Measurements from ENCODE around the gene ARHGAP42.
"Not testable (repeated sequence)": the region's sequence is repeated elsewhere in the genome, so short reads cannot be mapped to it uniquely, and the experiment has no call there.

ARHGAP42 gene, protein sequence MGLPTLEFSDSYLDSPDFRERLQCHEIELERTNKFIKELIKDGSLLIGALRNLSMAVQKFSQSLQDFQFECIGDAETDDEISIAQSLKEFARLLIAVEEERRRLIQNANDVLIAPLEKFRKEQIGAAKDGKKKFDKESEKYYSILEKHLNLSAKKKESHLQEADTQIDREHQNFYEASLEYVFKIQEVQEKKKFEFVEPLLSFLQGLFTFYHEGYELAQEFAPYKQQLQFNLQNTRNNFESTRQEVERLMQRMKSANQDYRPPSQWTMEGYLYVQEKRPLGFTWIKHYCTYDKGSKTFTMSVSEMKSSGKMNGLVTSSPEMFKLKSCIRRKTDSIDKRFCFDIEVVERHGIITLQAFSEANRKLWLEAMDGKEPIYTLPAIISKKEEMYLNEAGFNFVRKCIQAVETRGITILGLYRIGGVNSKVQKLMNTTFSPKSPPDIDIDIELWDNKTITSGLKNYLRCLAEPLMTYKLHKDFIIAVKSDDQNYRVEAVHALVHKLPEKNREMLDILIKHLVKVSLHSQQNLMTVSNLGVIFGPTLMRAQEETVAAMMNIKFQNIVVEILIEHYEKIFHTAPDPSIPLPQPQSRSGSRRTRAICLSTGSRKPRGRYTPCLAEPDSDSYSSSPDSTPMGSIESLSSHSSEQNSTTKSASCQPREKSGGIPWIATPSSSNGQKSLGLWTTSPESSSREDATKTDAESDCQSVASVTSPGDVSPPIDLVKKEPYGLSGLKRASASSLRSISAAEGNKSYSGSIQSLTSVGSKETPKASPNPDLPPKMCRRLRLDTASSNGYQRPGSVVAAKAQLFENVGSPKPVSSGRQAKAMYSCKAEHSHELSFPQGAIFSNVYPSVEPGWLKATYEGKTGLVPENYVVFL

DNA sequence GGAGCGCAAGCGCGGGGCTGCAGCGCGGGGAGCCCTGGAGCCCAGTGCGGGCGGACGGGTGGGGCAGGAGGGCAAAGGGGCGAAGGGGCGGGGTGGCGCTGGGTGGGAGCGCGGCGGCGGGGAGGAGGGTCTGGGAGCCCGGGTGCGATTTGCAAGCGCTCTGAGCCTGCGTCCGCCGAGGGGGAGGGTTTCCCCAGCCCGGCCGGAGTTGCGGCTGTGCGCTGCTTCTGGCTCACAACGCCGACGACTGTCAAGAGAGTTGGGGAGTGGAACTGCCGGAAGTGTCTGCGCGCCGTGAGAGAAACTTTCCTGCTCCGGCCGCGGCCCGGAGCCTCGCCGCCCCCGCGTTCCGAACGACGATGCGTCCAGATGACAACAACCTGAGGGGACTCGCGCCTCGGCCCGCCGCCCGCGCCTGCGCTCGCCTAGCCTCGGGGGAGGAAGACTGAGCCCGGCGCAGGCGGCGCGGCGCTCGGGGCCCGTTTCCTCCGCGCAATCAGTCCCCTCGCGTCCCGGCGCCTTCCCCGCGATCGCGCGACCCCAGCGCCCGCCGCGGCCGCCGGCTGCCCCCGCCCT lies at the start of gene ARHGAP42:
Gene ARHGAP42 (plus strand): TSS at position 235 of the 576 bp plus-strand sequence. CDS start 391 bp downstream, outside the sequence.
- FAIRE-seq: no peak

DNA sequence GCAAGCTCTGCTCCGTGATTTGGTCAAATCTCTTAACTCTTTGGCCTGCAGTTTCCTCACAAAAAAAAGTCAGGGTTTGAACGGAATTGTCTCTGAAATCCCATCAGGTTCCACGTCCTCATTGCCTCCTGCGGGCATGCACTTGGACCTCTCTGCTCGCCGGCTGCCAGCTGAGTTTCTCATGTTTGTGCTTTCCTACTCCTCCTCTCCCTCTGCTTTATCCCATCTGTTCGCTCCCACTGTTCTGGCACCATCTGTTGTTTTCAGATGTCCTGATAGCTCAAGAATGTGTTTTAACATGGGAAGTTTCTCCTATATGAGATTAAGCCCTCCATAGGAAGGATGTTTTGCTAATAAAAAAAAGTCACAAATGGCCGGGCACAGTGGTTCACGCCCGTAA lies 49.4 kb upstream of the ARHGAP42 start:
- FAIRE-seq: no peak

DNA sequence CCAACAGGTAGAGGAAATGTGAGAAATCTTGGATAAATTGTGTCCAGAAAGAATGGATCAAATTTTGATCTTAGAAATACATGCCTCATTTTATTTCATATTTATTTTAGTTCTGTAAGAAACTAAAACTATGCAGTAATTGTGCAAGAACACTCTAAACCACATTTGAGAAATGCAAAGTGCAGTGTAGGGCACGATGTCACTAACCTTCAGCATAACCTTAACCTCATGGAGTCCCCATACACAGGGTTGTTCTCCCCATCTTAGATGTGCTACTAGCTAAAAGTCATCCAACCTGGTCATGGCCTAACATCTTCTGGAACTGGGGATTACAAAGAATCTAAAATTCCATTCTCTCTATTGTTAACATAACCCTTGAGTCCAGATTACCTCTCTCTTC lies 48.4 kb upstream of the ARHGAP42 start:
- no peak for FAIRE-seq

DNA sequence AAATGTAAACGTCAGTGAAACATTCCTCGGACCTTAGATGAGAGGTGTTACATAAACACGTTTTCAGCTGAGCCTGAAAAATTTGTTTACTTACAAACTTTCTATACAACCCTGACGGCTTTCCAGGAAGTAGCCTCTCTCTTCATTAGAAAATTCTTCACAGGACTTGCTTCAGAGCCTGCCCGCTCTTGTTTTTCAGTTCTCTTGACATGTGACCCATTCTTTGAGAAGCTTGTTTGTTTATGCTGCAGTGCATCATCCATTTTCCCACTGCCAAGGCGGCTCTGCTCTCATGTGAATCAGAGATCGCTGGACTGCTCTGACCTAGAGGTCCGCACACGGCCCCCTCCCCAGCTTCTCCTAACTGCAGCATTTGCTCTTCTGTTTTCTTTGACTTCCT lies 47.9 kb upstream of the ARHGAP42 start:
- FAIRE-seq: no peak

DNA sequence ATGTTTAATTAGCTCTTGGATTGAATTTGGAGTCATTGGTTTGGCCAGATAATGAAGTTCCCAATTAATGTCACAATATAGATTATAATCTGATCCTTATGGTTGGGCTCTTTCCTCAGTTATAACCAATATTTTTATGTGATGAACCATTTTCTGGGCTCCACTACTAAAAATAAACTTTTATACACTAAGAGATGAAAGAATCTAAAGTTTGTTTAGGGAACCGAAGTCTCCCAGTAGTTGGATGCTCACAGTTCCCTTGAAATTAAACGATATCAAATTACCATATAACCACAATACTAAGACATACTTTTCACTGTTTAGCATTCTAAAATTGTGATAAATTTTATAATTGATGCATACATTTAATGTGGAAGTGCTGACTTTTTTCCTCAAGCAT lies 47.0 kb upstream of the ARHGAP42 start:
- no peak for FAIRE-seq

DNA sequence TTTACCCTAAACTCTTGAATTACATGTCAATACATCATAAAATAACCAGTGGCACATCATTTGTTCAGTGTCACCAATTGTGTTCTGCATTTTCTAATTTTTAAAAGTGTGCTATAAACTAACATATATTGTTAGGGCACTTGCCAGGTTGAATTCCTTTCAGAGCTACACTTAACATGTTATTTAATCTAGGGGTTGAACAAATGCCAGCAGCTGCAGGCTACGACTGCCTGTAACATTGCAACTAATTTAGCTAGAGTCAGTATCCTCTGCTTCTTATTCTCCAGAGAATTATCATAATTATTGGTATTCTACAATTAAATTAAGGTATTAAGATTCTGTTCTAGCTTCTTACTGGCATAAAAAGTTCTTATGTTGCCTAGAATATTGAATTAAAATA lies 46.4 kb upstream of the ARHGAP42 start:
- FAIRE-seq: no peak

DNA sequence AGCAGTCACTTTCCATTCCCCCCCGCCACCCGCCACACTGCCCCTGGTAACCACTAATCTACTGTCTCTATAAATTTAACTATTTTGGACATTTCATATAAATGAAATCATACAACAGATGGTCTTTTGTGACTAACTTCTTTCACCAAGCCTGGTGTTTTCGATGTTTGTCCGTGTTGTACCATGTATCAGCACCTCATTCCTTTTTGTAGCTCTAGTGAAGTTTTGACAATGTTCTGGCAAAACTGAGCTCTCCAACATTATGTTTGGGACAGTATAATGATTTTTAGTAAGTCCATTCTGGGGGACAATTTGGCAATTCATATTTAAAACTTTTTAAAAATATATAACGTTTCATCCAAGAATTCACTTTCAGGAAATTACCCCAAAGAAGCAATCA lies 45.6 kb upstream of the ARHGAP42 start:
- FAIRE-seq: no peak

DNA sequence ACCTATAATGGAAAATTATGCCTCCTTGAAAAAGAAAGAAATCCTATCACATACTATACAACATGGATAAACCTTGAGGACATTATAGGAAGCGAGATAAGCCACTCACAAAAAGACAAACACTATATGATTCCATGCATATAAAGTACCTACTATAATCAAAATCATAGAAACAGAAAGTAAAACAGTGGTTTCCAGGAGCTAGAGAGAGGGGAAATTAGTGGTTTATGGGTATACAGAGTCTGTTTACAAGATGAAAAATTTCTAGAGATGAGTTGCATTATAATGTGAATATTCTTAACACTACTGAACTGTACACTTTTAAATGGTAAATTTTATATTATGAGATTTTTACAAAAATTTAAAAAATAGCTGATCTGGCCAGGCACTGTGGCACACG lies 40.5 kb upstream of the ARHGAP42 start:
- no peak for FAIRE-seq

DNA sequence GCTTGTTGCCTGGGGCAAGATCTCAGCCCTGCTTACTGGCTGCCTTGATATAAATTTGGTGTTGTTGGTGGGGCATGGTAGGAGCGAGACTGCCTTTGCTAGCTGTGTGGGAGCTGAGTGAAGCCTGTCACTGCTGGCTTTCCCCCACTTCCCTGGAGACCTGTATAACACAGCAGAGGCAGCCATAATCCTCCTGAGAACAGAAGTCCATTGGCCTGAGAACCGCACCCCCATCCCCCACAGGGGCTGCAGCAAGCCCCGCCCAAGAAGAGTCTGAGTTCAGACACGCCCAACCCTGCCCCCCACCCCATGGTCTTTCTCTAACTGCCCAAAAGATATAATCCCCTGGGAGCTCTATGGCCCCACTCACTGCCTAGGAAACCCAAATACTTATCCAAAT lies 39.2 kb upstream of the ARHGAP42 start:
- FAIRE-seq: no peak

DNA sequence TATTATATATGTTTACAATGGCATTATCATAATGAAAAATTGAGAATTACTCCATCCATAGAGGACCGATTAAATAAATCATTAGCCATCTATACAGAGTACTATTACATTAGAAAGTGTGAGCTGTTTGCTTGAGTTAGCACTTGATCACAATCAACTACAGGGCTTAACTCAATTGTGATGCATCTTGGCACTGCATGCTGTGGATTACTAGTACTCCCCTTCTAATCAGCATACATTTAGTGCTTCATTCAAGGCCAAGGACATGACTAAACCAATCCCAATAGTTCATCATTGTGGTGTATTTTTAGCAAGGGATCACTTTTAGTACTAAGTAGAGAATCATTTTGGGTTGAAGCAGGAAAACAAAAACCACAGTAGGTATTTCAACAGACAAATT lies 23.5 kb upstream of the ARHGAP42 start:
- no peak for FAIRE-seq

DNA sequence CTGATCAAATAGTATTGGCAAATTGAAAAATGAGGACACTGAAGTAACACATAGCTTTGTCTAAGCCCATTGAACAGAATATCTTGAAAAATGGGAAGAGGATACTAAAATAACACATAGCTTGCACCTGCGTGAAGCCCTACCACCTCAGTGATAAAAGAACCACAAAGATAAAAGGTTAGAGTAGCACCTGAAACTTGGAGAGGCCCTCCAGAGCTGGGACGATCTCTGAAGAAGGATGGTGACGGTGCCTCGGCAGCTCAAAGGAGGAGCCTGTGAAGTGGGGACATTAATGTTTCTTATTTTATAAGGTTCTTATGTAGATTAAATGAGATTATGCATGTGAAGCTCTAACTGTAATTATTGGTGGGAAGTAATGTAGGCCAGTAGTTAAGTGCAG lies 23.1 kb upstream of the ARHGAP42 start:
- no peak for FAIRE-seq

DNA sequence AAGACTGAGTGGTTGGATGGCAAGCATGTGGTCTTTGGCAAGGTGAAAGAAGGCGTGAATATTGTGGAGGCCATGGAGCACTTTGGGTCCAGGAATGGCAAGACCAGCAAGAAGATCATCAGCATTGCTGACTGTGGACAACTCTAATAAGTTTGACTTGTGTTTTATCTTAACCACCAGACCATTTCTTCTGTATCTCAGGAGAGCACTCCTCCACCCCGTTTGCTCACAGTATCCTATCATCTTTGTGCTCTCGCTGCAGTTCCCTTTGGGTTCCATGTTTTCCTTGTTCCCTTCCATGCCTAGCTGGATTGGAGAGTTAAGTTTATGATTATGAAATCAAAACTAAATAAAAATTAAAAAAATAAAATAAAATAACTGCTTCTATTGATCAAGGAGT lies 20.3 kb upstream of the ARHGAP42 start:
- not testable (repeated sequence) for FAIRE-seq

DNA sequence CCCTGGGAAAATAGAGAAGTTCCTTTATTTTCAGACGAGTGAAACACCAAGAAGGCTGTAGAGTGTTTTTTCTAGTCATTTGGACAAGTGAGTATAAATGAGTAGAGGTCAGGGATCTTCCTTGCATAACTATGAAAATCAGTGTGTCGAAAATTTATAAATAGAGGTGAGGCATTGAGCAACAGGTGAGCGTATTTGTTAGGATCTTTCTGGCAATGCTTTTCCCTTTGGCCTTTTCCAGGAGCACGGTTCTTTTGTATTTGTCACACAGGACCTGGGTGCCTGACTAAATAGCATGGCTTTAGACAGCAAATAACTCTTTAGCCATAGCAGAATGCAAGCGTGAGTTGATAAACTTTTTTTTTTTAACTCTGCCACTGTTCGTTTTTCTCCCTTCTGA lies 19.6 kb upstream of the ARHGAP42 start:
- no peak for FAIRE-seq

DNA sequence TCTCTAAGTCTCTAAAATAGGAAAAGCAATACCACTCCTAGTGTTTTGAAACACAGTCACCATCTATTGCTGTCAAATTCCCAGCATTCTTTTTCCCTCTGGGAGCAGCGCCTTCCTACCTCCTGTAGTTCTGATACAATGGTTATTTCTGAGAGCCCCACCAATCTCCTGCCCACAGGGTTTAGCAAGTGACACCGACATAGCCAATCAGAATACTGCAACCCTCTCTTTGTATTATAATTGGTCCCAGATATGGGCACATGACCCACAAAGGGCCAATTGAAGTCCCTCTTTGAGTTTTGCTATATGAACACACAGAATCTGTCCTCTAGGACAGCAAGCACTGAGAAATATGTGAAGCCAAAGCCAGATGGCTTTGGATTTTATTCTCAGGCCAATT lies 16.9 kb upstream of the ARHGAP42 start:
- FAIRE-seq: no peak

DNA sequence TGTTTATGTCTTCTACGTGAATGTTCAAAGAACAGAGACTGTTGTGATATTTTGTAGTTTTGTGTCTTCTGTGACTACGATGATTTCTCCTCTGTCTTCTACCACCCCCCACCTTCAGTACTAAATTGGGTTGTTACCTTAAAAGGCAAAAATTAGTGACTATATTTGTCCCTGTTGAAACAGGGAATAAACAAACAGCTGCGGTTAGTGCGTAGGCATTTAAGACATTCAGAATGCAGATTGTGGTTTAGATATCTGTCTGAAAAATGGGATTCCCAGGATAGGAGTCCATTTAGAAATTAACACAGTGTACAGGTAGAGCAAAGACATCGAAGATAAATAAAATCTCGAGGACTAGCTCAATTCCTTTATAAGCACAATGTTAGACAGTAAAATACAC lies 15.6 kb upstream of the ARHGAP42 start:
- FAIRE-seq: no peak

DNA sequence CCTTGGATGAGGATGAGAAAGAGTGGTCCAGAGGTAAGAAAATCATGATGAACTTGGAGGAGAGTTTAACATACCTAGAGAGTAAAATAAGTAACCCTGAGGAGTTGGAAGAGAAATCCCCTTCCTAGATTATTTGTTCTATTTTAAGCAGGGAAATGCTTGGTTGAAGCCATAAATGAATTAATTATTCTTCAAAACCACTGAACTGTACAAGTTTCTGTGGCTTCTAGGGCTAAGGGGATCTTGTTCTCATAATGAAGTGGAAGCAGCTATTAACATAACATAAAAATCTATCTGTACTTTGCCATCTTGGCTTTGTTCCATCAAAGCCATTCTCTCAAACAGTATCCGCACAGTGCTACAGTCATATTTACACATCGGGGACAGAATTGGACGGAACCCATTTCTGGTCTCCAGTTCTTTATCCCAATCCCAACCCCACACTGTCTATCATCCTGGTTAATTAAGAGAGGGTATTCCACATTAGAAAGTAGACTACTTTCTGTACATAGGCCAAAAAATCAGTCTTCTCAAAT lies 14.5 kb upstream of the ARHGAP42 start:
- FAIRE-seq: no peak

DNA sequence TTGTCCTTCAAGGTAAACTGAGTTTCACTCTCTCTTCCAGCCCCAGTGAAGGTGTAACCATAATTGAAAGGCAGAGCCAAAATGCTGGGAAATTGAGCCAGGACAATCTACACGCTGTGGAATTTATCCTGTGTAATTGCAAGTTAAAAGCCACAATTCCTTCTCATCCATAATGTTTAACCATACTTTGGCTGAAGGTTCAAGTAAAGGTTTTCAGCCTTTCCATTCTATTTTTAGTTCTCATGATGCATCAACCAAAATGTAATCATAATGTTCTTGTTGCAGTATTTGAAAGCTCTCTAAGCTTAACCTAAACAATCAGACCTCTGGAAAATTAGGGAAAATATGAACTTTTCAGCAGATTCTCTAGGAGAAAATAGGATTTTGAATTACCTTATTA lies 14.0 kb upstream of the ARHGAP42 start:
- no peak for FAIRE-seq

DNA sequence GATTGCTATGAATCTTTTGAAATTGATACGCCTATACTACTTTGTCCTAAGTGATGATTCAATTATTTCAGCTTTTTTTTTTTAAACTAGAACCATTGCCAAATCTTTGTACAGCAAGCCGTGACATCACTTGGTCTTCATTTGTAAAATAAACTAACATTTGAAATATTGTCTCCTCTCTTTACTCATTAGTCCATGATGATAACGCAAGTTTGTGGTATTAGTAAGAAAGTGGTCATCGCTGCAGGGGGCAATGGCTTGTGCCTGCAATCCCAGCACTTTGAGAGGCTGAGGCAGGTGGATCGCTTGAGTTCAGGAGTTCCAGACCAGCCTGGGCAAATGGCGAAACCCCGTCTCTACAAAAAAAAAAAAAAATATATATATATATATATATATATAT lies 12.9 kb upstream of the ARHGAP42 start:
- no peak for FAIRE-seq

DNA sequence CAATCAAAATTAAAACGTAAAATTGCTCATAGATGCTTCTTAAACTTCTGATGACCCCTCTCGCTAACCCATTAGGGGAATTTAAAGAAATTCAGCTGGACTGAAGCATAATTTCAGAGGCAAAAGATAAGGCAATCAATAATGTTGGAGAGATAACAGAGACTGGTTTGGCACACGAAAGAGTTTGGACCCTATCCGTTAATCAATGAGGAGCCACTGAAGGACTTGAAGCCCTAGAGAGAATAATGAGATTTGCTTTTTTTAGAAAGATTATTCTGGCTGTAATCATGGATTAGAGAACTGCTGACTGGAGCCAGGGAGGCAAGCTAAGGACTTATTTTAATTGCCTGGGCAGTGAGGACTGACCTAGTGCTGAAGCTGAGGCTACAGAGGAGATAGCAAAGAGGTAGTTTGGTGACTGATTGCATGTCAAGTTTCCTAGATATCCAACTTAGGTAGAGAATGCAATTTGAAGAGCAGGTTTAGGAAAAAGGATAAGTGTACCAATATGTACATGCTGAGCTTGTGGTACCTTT lies 11.9 kb upstream of the ARHGAP42 start:
- FAIRE-seq: no peak

DNA sequence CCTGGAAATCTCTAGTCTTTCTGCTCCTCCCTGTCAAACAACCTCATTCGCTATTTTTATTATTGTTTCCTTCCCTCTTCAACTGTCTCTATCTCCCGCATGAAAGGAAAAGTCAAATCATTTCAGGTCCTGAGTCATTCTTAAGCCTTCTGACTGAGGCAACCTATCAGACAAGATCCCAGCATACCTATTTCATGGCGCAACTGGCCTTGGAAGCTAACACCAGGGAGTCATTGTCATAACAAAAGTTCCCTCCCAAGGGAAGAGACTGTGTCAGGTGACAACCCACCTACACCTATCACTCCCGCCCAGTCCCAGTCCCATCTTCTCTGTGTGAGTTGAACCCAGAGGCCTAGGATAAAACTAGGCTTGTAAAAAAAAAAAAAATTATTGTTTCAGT lies 10.2 kb upstream of the ARHGAP42 start:
- no peak for FAIRE-seq

DNA sequence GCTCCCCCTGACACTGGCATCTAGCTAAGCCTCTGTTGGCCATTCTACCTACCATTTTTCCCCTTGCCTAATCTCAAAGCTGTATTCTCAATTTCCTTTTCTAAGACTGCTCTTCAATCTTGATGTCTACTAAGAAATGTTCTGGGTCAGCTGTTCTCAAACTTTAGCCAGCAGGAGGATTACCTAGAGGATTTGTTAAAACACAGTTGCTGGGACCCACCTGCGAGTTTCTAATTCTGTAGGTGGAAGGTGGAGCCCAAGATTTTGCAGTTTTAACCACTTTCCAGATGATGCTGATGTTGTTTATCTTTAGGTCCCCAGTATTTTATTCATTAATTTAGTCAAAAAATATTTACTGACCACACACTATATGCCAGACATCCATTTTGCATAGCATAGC lies 9.3 kb upstream of the ARHGAP42 start:
- FAIRE-seq: no peak

DNA sequence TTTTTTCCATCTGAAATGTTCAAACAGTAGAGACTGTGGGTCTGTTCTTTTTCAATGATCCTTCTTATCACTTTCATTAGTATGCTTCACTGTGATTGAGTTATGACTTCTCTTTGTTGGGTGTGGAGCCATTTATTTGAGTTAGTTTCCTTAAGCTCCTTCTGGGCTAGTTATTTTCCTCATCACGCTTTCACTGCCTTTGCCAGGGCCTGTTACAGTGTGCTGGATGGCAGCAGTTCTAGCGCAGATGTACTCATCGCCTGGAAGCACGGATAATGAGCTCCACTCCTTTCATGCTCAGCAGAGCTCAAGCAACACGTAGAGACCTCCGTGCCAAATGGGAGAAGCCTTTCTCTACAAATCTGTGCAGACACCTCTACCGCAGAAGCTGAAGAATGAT lies 7.0 kb upstream of the ARHGAP42 start:
- no peak for FAIRE-seq

DNA sequence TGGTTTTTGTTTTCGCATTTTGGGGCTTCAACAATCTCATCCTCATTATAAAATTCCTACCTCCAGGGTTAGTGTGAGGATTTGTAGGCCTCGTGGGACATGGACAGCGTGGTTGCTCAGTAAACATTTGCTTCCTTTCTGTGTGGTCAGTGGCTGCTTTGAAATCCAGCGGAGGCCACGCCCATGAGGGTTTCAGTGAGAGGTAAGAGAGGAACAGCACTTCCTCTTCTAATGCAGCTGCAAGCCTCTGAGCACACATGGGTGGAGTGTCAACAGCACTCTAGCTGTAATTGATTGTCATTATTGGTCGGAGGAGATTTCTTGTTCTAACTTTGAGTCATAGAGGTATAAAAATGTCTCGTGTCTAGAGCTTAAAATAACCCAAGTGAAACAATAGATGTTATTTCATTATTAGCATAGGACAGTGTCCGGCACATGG lies 6.0 kb upstream of the ARHGAP42 start:
- peak; percentile 53 for FAIRE-seq
